Activated CD4-positive, alpha-beta T cell treated with anti-CD3 and anti-CD28 coated beads, Interleukin-2, amount 50 U/mL, for 48 hours (primary cell): ENCODE measurements around the gene HEXD.
"Not testable (repeated sequence)": the region's sequence is repeated elsewhere in the genome, so short reads cannot be mapped to it uniquely, and the experiment has no call there.

Experiments
- DNase-seq, 2 experiments: peaks; one replicate each; pipeline ENCODE4 v3.0.0-alpha.2; 2020

Gene HEXD

GRCh38 chr17:82418001-82418986, at the start of gene HEXD, which contains the start of gene OGFOD3:
TSS of gene HEXD (plus strand) at chr17:82418347. CDS start at chr17:82419800, 1,453 bp downstream.
TSS of gene OGFOD3 (minus strand) at chr17:82418586. CDS start at chr17:82418485, 101 bp downstream.
- peak; percentile 80 to 82 for DNase-seq

GRCh38 chr17:82369211-82369610, 48.9 kb upstream of the HEXD start:
- no peak for DNase-seq

- peak; percentile 37 to 49 for DNase-seq
Measured at GRCh38 chr17:82370471-82371332, 47.4 kb upstream of the HEXD start.

GRCh38 chr17:82371333-82372248, 46.6 kb upstream of the HEXD start, which contains the start of gene UTS2R:
TSS of gene UTS2R (plus strand) at chr17:82371765. CDS start at chr17:82374325, 2,560 bp downstream.
- no peak for DNase-seq

GRCh38 chr17:82372249-82373071, 45.7 kb upstream of the HEXD start:
- DNase-seq, result no peak

GRCh38 chr17:82373072-82373452, 45.1 kb upstream of the HEXD start:
- not testable (repeated sequence) for DNase-seq

- DNase-seq, result no peak
Measured at GRCh38 chr17:82373731-82374625, 44.2 kb upstream of the HEXD start.

- no peak for DNase-seq
Measured at GRCh38 chr17:82374626-82375331, 43.4 kb upstream of the HEXD start.

- DNase-seq, result no peak
Measured at GRCh38 chr17:82375359-82376041, 42.6 kb upstream of the HEXD start.

- DNase-seq, result no peak
Measured at GRCh38 chr17:82376042-82376730, 42.0 kb upstream of the HEXD start.

- DNase-seq, result not testable (repeated sequence)
Measured at GRCh38 chr17:82377294-82377693, 40.9 kb upstream of the HEXD start.

- no peak for DNase-seq
Measured at GRCh38 chr17:82377924-82378740, 40.0 kb upstream of the HEXD start.

GRCh38 chr17:82378741-82379021, 39.5 kb upstream of the HEXD start:
- no peak for DNase-seq

- DNase-seq, result no peak
Measured at GRCh38 chr17:82380860-82381702, 37.1 kb upstream of the HEXD start.

GRCh38 chr17:82381703-82382009, 36.5 kb upstream of the HEXD start:
- DNase-seq, result not testable (repeated sequence)

- not testable (repeated sequence) for DNase-seq
Measured at GRCh38 chr17:82382220-82382932, 35.8 kb upstream of the HEXD start.
